BE2C (cell line): ENCODE measurements around the gene CX3CL1.

ENCODE experiments used
- DNase-seq: peaks from one replicate; pipeline ENCODE4 v3.0.0-alpha.2; 2020
- H3K27me3 ChIP-seq: fragments of 250-450 bp; sonication (Bioruptor Pico); 2 replicates; pipeline ENCODE4 v1.5.1; 2020; ENCODE audit warnings: mild to moderate bottlenecking
- H3K36me3 ChIP-seq: fragments of 250-450 bp; sonication (Bioruptor Pico); 2 replicates; pipeline ENCODE4 v1.5.1; 2020; ENCODE audit warnings: mild to moderate bottlenecking
- H3K4me1 ChIP-seq: fragments of 250-450 bp; sonication (Bioruptor Pico); 2 replicates; pipeline ENCODE4 v1.5.1; 2020
- H3K4me3 ChIP-seq: 2 replicates; pipeline ENCODE4 v1.5.1; 2011; ENCODE audit warnings: low read depth, low read length
- H3K9me3 ChIP-seq: fragments of 250-450 bp; sonication (Bioruptor Pico); 2 replicates; pipeline ENCODE4 v1.5.1; 2020
- CTCF ChIP-seq: IDR thresholded peaks from 2 replicates; pipeline ENCODE4 v1.5.1; 2012; ENCODE audit warnings: mild to moderate bottlenecking, low read depth, low read length

Gene CX3CL1

DNA sequence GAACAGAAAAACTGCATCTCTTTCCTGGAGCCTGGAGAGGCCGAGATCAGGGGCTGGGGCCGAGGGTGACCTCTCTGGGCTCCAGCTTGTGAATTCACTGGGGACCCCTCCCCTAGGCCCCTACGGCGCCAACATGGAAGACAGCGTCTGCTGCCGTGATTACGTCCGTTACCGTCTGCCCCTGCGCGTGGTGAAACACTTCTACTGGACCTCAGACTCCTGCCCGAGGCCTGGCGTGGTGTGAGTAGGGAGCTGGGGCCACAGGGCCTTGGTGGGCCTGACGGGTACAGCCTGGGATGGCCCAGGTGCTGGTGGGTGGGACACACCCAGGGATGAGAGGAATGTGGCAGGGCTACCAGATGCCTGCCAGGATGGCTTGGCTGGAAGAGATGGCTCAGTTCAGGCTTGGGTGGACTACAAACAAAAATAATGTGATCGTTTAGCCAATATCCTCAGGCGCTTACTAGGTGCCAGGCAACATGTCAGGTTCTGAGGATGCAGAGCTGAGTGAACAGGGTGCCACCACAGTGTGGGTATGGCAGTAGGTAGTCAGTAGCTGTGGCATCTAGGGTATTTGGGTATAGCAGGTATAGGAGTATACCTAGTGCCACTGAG is 11.9 kb upstream of the CX3CL1 start:
- H3K9me3 ChIP-seq = no peaks in the 10 kb centered on the region
- no peak for DNase-seq
- H3K27me3 ChIP-seq = no peaks in the 10 kb centered on the region
- no peak overlapping the region for H3K4me3 ChIP-seq
- no peaks in the 10 kb centered on the region for H3K4me1 ChIP-seq
- no peaks in the 10 kb centered on the region for H3K36me3 ChIP-seq
- TF ChIP-seq CTCF = no peak

DNA sequence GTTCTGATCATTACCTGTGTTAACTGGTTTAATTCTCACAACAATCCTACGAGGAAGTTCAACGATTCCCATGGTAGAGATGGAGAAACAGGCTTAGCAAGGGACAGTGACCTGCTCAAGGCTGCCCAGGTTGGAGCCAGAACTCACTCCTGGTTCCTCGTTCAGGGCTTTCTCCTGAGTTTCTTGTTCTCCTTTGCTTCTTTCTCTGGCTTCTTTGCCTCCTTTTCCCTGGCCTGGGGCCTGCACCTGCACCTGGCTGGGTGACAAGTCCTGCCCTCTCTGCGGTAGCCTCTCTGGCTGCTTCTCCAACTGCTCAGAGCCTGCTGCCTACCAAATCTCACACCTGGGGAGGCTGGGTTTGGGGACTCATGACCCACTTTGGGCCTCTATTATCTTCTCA is 10.9 kb upstream of the CX3CL1 start:
- no peaks in the 10 kb centered on the region for H3K9me3 ChIP-seq
- TF ChIP-seq CTCF = no peak
- H3K36me3 ChIP-seq = no peaks in the 10 kb centered on the region
- no peaks in the 10 kb centered on the region for H3K27me3 ChIP-seq
- no peak for DNase-seq
- no peaks in the 10 kb centered on the region for H3K4me1 ChIP-seq
- no peak overlapping the region for H3K4me3 ChIP-seq

DNA sequence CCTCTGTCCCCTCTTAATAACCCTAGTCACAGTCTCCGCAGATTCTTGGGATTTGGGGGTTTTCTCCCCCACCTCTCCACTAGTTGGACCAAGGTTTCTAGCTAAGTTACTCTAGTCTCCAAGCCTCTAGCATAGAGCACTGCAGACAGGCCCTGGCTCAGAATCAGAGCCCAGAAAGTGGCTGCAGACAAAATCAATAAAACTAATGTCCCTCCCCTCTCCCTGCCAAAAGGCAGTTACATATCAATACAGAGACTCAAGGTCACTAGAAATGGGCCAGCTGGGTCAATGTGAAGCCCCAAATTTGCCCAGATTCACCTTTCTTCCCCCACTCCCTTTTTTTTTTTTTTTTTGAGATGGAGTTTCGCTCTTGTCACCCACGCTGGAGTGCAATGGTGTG is 8.1 kb upstream of the CX3CL1 start:
- Histone ChIP-seq H3K9me3 (no peaks in the 10 kb centered on the region), H3K27me3 (no peaks in the 10 kb centered on the region), H3K4me1 (no peaks in the 10 kb centered on the region), H3K36me3 (no peaks in the 10 kb centered on the region), H3K4me3 (no peak overlapping the region)
- DNase-seq = no peak
- no peak for TF ChIP-seq CTCF

- Histone ChIP-seq H3K9me3 (no peaks in the 10 kb centered on the region), H3K4me1 (peaks cover 3% of the 10 kb centered on the region; the same call in 1 of the 2 replicates), H3K27me3 (no peaks in the 10 kb centered on the region), H3K36me3 (no peaks in the 10 kb centered on the region), H3K4me3 (no peak overlapping the region)
- no peak for TF ChIP-seq CTCF
- DNase-seq = no peak
Measured at GRCh38 chr16:57366544-57367040, 5.7 kb upstream of the CX3CL1 start.

DNA sequence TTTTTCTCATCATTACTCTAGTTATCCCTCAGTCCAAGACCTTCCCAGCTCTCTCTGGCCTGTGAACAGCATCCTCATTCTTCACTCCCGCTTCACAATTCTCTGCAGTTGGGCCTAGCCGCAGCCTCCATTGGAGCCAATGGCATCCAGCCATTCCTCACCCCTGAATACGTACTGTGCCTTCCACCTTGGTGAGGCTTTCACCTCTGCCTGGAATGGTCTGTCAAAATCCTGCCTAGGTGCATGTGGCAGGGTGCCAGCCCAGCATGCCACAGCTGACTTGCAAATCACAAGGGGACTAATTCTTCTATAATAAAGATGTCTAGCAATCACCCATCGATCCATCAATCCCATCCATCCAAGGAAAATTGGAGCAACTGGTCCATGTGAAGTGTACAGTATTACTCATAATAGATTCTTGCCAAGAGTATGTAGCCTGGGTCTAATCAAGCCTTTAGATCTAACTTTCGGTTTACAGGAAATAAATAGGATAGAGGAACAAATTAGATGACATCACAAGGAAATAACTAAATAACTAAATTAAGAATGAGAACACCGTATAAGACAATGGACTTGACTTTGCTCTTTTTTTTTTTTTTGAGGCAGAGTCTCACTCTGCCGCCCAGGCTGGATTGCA is 5.1 kb upstream of the CX3CL1 start:
- Histone ChIP-seq H3K4me1 (peaks cover 9% of the 10 kb centered on the region), H3K36me3 (no peaks in the 10 kb centered on the region), H3K9me3 (no peaks in the 10 kb centered on the region), H3K27me3 (no peaks in the 10 kb centered on the region), H3K4me3 (no peak overlapping the region)
- no peak for TF ChIP-seq CTCF
- no peak for DNase-seq
